ENCODE measurements around the gene TMTC1.

DNA sequence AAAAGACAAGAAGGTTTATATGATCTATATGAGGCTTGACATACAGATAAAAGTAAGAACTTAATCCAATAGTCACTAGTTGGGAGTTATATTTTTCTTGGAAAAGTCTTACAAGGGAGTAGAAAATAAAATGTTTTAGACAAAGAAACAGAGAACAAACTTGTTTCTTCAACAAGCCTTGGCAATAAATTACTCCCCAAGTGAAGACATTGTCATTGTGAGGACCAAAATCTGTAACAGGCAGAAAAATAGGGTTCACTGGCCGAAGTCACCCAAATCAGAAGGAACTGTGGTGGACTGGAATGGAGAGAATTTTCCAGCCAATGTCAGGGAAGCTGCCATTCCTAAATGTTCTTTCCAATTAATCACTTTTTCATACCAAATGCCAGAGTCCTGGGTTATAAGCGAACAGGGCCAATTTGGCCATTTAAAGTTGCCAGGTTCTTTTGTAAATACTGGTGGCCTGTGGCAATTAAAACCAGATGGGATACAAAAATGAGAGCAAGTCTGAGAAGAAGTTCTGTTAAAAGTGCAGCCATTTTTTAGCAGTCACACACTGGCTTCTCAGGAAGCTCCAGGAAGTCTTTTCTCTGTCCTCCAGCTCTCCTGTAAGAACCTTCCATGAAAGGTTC is 168.9 kb downstream of the TMTC1 start:
- no peak for TF ChIP-seq POLR2A (IDR thresholded peaks at IDR 0.05)
- no peak for TF ChIP-seq CTCF (IDR thresholded peaks at IDR 0.05)
